GM18858 (cell line): ENCODE results near the gene KAT2B.

Experiments
- ATAC-seq: cut with Tn5 transposase; IDR thresholded peaks from one replicate; pipeline ENCODE4 v1.9.1; 2021; ENCODE audit not compliant: unreplicated experiment

The KAT2B gene

DNA sequence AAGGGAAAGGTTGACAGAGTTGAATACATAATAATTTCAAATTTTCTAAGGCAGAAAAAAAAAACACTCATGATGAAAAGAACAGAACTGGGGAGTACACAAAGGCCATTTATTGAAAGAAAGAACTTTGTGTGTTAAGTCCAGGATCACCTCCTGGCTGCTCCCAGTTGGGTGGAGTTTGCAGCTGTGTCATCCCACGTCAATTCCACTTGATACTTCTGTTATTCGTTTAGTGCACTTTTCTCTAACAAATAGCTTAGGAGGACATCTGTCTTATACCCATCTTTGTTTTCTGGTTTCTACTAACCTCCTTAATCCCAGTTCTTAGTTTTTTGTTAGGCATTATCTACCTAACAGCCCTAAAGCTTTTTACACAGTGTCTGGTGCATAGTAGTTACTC lies 101.1 kb downstream of the KAT2B start:
- no peak for ATAC-seq

DNA sequence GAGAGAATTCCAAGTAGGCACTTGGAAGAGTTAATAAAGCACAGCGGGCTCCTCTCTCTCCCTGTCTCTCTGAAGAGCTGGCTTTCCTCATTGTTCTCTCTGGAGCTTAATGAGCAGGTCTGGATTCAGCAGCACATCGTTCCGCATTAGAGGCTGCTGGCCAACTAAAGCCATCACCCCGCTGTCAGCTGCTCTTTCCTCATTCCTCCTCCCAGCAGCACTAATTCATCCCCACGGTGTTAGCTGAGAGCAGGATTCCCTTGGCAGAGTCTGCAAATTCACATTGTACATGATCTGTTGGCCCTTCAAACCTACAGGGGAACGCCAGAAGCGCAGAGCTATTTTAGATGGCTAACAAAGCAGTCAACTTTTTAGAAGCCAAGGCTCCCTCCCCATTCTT lies 101.6 kb downstream of the KAT2B start:
- no peak for ATAC-seq

DNA sequence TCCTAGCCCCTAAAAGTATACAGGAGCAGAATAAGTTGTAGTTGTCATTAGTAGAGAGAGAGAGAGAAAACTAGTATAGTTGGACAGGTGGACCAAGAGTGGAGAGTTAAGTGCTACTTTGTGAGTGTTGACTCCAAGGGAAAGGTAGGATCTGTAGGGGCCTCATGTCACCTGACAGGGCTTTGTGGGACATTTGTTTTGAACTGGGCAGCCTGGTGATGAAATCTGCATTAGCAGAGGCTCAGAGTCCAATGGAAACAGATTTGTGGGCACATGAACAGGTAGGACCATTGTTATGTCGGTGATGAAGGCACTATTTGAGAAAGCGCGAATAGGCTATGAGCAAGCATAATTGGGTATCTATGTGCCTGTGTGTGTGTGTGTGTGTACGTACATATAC lies 102.3 kb downstream of the KAT2B start:
- no peak for ATAC-seq

DNA sequence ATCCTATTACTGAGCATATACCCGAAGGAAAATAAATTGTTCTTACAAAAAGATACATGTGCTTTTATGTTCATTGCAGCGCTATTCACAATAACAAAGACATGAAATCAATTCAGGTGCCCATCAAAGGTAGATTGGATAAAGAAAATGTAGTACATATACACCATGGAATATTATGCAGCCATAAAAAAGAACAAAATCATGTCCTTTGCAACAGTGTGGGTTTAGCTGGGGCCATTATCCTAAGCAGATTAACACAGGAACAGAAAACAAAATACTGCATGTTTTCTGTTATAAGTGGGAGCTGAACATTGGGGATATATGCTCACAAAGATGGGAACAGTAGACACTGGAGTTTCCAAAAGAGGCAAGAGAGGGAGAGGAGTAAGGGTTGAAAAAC lies 103.3 kb downstream of the KAT2B start:
- no peak for ATAC-seq

DNA sequence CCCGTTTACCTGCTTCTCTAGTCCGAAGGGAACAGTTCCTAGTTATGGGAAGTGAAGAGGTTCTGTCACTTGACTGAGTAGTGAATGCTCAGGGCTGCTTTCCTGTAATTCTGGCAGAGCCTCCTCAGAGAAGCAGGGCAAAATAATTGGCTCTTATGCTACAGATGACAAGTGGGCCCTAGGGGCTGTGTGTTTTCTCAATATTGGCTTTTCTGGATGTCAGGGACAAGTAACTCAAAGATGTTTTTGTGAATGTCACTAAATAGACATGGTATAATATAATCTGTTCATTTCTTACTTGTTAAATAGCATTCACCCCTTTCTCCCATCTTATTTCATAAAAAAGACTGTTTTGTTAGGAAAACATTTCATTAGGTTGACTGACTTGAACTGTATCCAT lies 105.6 kb downstream of the KAT2B start:
- no peak for ATAC-seq

DNA sequence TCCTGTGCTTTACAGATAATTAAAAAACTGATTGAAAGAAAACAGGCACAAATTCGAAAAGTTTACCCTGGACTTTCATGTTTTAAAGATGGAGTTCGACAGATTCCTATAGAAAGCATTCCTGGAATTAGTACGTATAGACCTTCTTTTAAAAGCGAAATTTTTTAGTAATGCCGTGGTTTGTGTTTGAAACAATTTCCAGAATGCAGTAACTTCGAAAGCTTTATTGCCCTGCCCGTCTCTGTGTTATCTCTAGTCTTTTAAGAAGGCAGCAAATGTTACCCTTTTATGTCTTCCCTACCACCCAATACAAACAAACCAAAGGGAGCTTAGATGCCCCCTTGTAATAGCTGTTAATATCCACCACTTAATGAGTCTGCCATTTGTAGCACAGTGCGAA lies 106.1 kb downstream of the KAT2B start:
- ATAC-seq = no peak

DNA sequence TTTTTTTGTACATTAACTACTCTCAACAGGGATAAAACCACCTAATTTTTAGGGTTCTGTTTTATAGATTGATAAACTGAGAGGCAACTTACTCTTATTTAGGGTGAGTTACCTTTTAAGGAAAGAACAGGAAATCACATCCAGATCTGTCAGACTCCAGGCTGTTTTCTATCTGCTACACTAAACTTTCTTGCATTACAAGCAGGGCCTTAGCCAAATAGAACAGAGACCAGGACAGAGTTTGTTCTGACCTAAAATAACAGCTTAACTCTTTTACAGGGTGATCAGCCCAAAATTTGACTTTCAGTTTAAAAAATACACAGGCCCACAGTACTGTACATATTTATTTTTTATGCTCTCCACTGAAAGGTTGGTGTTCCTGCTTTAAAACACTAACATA lies 107.1 kb downstream of the KAT2B start:
- ATAC-seq = no peak

DNA sequence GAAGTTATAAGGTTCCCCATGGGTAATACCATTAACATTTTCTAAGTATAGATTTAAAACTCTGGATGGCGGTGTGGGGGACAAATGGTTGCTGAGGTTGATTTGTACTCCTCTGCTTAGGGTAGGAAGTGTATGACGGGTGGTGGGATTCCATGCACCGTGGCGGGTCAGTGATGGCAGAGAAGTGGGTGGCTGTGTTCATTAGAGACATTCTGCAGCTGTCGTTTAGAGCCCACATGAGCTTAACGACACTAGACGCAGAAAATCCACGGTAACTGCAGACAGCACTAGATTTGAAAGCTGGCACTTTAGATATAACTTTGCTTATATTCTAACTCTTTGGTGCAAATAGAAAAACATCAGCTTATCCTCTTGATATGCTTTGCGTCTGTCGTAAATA lies 108.2 kb downstream of the KAT2B start:
- ATAC-seq = no peak

DNA sequence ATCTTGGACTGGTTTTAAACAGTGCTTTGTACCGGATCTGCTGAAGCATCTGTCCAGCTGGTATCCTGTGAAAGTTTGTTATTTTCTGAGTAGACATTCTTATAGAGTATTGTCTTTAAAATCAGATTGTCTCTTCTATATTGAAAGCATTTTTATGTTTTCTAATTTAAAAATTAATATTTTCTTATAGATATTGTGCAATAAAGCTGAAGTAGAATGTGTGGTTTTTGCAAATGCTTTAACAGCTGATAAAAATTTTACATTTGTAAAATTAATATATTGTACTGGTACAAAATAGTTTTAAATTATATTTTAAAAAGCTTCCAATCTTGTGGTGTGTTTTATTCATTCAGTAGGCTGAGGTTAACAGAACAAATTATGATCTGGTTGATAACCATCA lies 113.8 kb downstream of the KAT2B start:
- ATAC-seq = no peak

DNA sequence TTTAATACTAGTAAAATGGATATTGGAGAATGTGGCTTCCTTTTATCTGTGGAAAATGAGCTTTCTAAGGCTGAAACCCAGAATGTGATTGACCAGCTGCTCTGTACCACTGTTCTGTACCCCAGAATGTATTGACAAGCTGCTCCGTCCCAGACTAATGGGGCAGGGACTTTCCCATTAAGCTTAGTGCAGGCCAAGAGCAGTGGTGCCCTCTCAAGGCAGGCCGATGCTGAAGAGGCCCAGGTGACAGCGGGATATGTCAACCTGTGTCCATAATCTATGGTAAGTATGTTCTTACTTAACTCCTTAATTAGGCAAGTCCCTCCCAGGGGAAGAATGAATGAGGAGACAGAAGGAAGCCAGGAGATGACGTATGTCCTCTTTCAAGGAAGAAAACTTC lies 114.7 kb downstream of the KAT2B start:
- no peak for ATAC-seq

DNA sequence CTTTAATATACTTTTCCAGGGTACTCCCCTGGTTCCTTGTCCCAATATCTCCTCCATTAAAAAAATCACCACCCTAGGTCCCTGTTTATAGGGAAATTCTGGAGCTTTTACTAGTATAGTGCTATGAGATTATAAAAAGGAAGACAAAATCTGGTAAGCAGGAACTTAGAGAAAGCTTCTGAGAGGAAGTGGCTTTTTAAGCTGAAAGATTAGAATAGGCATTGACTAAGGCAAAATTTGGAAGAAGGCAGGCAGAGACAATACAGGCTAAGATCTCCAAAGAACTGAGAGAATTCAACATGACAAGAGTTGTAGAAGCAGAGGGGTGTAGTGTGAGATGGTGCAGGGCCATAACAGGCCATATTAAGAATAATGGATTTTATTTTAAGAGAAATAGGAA lies 120.0 kb downstream of the KAT2B start:
- no peak for ATAC-seq

DNA sequence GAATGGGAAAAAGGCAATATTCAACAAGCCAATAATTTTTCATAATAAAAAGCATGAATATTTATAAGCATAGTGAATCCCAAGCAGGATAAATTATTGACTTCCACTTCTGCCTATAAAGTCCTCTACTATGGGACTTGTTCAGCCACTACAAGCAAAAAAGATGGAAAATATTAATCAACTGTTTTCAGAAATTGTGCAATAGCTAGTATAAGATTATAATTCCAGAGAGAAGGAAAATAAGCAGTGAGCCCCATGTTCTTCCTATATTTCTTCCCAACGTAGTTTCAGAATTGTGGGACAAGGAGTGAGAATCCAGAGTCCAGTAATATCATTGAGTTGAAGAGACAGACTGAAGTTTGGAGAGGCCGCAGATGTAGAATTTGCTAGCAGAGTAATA lies 121.5 kb downstream of the KAT2B start:
- ATAC-seq = no peak

DNA sequence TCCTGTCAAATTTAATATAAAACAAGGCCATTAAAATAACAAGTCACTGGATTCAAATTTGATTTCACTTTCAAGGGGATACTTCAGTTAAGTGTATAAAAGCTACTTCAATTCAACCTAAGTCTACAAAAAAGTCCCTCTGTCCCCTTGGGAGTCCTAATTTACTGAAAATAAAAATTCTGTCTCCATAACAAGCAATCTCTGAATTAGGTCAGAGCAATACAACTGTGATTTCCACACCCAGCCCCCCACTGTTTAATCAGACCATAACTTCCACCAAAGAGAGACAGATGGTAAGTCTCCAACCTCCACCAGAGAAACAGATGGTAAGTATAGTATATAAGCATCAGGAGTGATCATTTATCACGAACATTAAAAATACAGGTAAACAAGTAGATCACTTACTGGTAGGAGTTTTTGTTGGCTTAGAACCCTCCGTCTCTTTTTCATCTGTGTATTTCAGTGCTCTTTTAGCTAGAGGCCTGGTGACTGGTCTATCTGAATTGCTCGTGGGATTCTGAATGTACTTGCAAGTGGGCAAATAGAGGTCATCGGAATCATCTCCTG lies 133.7 kb downstream of the KAT2B start:
- ATAC-seq = no peak

DNA sequence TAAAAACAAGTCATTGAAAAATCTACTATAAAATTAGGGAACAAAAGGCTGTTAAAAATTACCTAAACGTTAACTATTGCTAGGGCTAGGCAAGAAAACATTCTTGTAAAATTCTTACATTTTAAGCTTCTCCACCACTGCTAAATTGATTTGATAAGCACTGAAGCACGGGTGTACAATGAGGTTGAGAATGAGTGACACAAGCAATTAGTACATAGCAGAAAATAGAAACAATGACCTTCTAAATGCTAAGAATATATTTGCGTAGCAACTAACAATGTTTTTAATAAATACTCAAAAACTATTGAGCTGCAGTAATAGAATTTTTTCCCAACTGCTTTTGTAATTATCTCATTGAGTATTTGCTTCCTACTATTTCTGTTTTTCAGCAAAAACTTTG lies 141.0 kb downstream of the KAT2B start:
- ATAC-seq = no peak

DNA sequence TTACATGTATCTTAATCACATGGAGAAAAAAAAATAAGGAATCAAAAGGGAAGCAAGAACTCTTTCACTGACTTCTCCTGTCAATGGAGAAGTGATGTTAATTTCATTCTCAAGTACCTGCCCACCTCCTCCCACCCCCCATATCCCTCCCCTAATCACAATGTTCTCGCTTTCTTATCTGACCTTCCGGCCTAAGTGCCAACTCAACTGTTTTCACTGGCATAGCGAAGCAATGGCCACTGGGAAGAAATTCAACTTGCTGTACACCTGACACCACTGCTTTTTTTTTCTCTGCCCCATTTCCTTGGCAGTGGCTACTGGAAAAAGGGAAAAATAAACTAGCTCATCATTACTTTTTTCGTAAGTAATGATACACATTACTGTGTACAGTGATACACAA lies 142.0 kb downstream of the KAT2B start:
- ATAC-seq = no peak

DNA sequence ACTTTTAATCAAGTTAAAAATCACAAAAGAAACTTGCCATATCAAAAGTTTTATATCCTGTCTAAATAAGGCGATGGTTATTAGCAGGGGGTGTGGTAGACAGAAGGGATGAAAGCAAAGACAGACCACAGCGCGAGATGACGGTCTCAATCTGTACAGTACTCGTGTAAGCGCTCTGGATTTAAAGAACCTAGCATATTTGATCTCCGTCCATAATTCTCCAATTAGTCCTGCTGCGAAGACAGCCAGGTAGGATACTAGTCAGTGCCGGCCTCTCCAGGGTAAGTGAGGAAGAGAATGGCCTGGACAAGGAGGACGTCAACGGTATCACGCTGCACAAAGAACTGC lies 145.1 kb downstream of the KAT2B start:
- no peak for ATAC-seq

DNA sequence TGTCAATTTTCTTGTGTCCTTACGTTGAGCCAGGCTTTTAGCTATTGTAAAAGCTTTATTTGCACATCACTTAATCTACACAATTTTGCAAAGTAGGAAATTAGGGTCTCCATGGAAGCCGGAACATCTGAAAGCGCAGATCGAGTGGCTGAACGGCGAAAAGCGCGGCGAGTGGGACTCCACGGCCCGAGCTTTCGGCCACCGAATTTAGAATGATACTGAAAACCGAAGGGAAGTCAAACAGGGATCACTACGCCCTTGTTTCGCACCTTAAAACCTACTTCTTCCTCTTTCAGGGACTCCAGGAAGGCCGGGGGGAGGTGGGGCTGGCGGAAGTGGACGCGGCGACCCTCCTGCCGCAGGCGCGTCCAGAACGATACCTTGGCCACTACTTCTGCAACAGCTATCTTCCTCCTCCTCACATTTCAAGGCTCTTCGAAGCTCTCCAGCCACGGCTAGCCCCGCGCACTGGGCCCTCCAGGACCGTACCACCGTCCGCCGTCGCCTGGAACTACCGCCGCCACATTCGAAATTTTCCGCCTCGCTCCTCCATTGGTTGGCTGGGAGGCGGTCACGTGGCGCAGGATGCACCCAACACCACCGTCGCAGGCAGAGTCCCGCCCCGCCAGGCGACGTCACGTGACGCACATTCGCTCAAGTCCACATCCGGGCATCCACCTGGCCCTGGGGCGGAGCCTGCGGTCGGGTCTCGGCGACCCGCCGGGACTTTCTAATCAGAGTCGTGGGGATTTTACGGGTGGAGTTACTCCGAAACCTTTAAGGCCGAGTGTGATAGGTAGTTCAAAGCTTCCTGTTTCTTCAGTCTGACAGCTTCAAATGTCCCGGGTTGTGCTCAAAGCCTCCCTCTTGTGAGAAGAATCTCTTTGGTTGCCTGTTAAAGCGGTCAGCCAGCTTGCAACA lies 145.7 kb downstream of the KAT2B start, which contains the start of gene SGO1:
SGO1 (minus strand) TSS at position 528 of the 921 bp plus-strand sequence. CDS start 2,179 bp downstream, outside the sequence.
- peak; percentile 91 for ATAC-seq

DNA sequence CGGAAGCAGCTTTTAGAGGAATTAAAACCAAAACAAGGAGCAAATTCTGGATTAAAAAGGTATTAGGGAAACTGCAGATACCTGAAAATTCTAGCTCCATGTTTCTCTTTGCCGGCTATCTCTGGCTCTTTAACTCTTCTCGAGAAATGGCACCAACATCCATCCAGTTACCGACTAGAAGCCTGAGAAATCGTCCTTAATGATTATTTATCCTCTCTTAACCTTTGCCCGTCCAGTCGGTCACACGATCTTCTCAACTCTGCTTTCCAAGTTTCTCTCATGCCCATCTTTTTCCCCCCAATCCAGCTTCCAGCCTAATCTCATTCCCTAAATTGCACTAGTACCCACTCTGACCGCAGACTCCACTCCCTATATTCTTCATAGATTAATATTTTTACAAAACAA lies 146.4 kb downstream of the KAT2B start:
- ATAC-seq = peak; percentile 1

DNA sequence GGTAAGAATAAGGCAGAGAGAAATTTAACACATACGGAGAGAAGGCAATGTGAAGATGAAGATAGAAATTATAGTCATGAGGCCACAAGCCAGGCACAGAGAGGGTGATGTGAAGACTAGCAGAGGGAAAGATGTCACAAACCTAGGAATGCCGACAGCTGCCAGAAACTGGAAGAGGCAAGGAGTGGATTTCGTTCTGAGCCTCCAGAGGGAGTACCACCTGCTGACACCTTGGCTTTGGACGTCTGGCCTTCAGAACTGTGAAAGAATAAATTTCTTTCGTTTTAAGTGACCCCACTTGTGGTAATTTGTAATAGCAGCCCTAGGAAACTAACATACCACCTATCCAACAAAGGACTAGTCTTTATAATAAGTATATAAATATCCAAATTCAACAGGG lies 150.7 kb downstream of the KAT2B start:
- no peak for ATAC-seq

DNA sequence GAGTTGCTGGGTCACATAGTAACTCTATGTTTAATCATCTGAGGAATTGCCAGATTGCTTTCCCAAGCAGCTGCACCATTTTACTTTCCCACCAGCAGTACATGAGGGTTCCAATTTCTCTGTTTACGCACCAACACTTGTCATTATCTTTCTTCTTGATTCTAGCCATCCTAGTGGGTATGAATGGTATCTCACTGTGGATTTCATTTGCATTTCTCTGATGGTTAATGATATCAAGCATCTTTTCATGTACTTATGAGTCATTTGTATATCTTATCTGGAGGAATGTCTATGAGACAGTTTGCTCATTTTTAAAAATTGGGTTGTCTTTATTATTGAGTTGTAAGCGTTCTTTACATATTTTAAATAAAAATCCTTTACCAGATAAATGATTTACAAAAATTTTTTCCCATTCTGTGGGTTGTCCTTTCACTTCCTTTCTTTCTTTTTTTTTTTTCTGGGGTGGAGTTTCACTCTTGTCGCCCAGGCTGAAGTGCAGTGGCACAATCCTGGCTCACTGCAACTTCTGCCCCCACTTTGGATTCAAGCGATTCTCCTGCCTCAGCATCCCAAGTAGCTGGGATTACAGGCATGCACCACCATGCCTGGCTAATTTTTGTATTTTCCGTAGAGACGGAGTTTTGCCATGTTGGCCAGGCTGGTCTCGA lies 154.7 kb downstream of the KAT2B start:
- no peak for ATAC-seq

DNA sequence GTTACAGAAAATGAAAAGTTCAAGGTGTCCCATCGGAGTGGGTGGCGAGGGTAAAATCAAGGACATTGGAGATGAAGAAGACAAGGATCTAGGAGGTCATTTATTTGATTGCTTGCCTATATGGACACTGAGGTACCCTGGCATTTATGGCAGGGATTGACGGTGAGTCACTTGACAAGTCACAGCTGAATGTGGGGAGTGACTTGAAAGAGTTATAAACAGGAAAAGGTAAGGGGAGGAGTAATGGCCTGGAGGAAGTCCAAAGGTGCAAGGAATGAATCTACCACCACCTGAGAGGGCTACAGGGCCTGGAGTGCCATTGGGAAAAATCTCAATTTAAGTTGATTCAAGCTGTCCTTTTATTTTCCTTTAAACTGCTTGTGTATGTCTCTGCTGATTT lies 157.5 kb downstream of the KAT2B start:
- no peak for ATAC-seq

DNA sequence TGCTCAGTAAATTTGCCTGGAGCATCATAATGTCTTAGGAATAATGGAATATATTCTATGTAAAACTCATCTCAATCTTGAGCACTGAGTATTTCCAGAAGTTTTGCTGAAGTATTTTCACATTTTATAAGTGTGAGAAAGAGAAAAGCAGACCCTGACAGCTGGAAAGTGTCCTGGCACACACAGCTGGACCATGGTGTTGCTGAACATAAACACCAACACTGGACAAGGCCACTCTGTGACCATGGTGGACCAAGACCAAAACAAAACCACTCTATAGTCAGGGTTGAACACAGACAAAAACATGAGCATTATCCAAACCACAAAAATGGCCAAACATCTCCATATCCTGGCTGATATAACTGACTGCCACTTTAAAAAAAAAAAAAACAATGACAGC lies 160.9 kb downstream of the KAT2B start:
- ATAC-seq = no peak
